Lower lobe of right lung (tissue), 2 donors: Measurements from ENCODE around the gene IMMP2L. TPM values are rescaled to one million over a fixed set of nuclear protein-coding genes. Genes with fewer than 3 reads are reported as not detected.
"Not testable (repeated sequence)": the region's sequence is repeated elsewhere in the genome, so short reads cannot be mapped to it uniquely, and the experiment has no call there.

ENCODE experiments used
- ATAC-seq, 2 donors: fragments of 200-7000 bp; cut with Tn5 transposase; one replicate each; pipeline ENCODE4 v1.9.1; 2020 to 2022; ENCODE audit warnings: mild to moderate bottlenecking in 2 of 2, moderate library complexity in 2 of 2
- DNase-seq: peaks from one replicate; pipeline ENCODE4 v3.0.0-alpha.2; 2020
- H3K27ac ChIP-seq: fragments of 200-600 bp; one replicate; pipeline ENCODE4 v1.8.0; 2022
- H3K27me3 ChIP-seq: fragments of 200-600 bp; one replicate; pipeline ENCODE4 v1.8.0; 2022; ENCODE audit warnings: low read depth
- H3K36me3 ChIP-seq: fragments of 200-600 bp; one replicate; pipeline ENCODE4 v1.8.0; 2022; ENCODE audit warnings: mild to moderate bottlenecking
- H3K4me1 ChIP-seq: fragments of 200-600 bp; one replicate; pipeline ENCODE4 v1.8.0; 2022
- H3K4me3 ChIP-seq: fragments of 200-600 bp; one replicate; pipeline ENCODE4 v1.8.0; 2022; ENCODE audit warnings: mild to moderate bottlenecking
- H3K9me3 ChIP-seq: fragments of 200-600 bp; one replicate; pipeline ENCODE4 v1.8.0; 2022
- CTCF ChIP-seq: fragments of 200-600 bp; IDR thresholded peaks from one replicate; pipeline ENCODE4 v1.8.0; 2022; ENCODE audit warnings: antibody characterized with exemption, mild to moderate bottlenecking
- intact Hi-C: fragments of 100-400 bp; cut with DNase I; formaldehyde crosslinking; loops from one replicate; pipeline ENCODE4 v1.11.0; 2022
- total RNA-seq: library from RNA; stranded (reverse); fragmentation: NEBNext Ultra II Directional; extraction: Animal tissue kit (Norgen Biotek cat#: 25700); gene quantifications from one replicate; pipeline ENCODE4 v1.2.1, GENCODE V29; 2021
- donor health status: DM: no; HTN: yes; CAD: no; lungs with severe emphysema.

IMMP2L gene
- total RNA-seq, 1 donor from 2014 or later = 14.7 TPM

GRCh38 chr7:111328487-111328886, 233.8 kb downstream of the IMMP2L start:
- Histone ChIP-seq H3K4me1 (no peaks in the 10 kb centered on the region), H3K4me3 (no peak overlapping the region), H3K27ac (no peak overlapping the region), H3K9me3 (no peaks in the 10 kb centered on the region), H3K27me3 (no peaks in the 10 kb centered on the region), H3K36me3 (no peaks in the 10 kb centered on the region)
- intact Hi-C loops = no loop called here
- ATAC-seq = no peak
- no peak for TF ChIP-seq CTCF
- DNase-seq = no peak

DNA sequence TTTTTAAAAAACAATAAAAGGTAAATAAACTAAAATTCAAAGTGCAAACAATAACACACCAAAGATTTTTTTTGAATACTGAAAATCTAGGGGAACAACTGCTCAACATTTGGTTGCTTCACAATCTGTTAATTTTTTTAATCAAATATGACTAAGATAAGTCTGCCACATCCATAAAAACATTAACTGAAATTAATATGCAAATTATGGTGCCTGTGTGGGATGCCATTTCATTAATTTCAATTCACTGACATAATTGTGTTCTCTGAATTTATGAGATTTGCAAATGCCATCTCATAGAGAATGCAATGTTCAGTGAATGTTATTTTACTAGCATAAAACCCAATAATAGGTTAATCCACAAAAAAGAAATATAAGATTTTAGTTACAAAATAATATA, 237.5 kb downstream of the IMMP2L start:
- Histone ChIP-seq H3K27me3 (no peaks in the 10 kb centered on the region), H3K4me1 (no peaks in the 10 kb centered on the region), H3K36me3 (no peaks in the 10 kb centered on the region), H3K9me3 (no peaks in the 10 kb centered on the region), H3K27ac (no peak overlapping the region), H3K4me3 (no peak overlapping the region)
- TF ChIP-seq CTCF = no peak
- no peak for DNase-seq
- ATAC-seq = no peak
- intact Hi-C loops = no loop called here

GRCh38 chr7:111324228-111324627, 238.1 kb downstream of the IMMP2L start:
- Histone ChIP-seq H3K9me3 (no peaks in the 10 kb centered on the region), H3K27me3 (no peaks in the 10 kb centered on the region), H3K36me3 (no peaks in the 10 kb centered on the region), H3K4me1 (no peaks in the 10 kb centered on the region), H3K27ac (no peak overlapping the region), H3K4me3 (no peak overlapping the region)
- intact Hi-C loops = no loop called here
- ATAC-seq (no peak), DNase-seq (no peak)
- no peak for TF ChIP-seq CTCF

DNA sequence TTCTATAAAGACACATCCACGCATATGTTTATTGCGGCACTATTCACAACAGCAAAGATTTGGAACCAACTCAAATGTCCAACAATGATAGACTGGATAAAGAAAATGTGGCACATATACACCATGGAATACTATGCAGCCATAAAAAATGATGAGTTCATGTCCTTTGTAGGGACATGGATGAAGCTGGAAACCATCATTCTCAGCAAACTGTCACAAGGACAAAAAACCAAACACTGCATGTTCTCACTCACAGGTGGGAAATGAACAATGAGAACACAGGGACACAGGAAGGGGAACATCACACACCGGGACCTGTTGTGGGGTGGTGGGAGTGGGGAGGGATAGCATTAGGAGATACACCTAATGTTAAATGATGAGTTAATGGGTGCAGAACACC, 238.6 kb downstream of the IMMP2L start:
- DNase-seq, ATAC-seq, H3K9me3 ChIP-seq, H3K4me3 ChIP-seq, intact Hi-C loops, H3K36me3 ChIP-seq, H3K27me3 ChIP-seq, H3K27ac ChIP-seq, H3K4me1 ChIP-seq: not testable (repeated sequence)

DNA sequence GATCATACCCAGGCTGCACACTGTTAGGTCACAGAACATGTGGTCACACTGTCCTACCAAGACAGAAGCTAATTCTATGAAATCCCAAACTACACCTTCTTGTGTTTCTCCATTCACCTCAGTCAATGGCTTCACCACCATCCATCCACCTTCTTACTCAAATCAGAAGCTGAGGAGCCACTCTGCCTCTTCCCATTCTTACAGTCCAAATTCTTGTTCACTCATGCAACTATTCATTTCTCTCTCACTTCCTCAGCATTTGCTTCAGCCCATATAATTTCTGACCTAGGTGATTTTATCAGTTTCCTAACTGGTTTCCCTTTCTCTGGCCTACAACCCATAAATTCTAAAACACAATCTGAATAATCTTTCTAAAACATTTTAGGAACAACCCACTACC, 242.2 kb downstream of the IMMP2L start:
- no peak for ATAC-seq
- no peaks in the 10 kb centered on the region for H3K9me3 ChIP-seq
- intact Hi-C loops = no loop called here
- TF ChIP-seq CTCF = no peak
- DNase-seq = no peak
- H3K4me3 ChIP-seq = no peak overlapping the region
- no peaks in the 10 kb centered on the region for H3K4me1 ChIP-seq
- no peak overlapping the region for H3K27ac ChIP-seq
- H3K27me3 ChIP-seq = no peaks in the 10 kb centered on the region
- no peaks in the 10 kb centered on the region for H3K36me3 ChIP-seq

GRCh38 chr7:111312966-111313365, 249.3 kb downstream of the IMMP2L start:
- no peaks in the 10 kb centered on the region for H3K4me1 ChIP-seq
- no peak for TF ChIP-seq CTCF
- ATAC-seq = no peak

More at GRCh38 chr7:111312966-111313365, 249.3 kb downstream of the IMMP2L start:
- Histone ChIP-seq H3K36me3 (no peaks in the 10 kb centered on the region), H3K4me3 (no peak overlapping the region), H3K27ac (no peak overlapping the region), H3K27me3 (no peaks in the 10 kb centered on the region), H3K9me3 (no peaks in the 10 kb centered on the region)
- intact Hi-C loops = no loop called here
- DNase-seq = no peak
